ENCODE measurements around the gene PPM1J.
"Not testable (repeated sequence)": the region's sequence is repeated elsewhere in the genome, so short reads cannot be mapped to it uniquely, and the experiment has no call there.

PPM1J gene

DNA sequence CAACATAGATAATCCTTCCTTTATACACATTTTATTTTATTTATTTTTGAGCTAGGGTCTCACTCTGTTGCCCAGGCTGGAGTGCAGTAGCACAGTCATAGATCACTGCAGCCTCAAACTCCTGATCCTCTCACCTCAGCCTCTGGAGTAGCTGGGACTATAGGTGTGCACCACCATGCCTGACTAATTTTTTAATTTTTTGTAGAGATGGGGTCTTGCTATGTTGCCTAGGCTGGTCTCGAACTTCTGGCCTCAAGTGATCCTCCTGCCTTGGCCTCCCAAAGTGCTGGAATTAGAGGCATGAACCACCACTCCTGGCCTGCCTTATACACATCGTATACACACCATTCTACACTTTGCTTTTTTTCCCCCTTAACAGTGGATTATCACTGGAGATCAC is 6.2 kb upstream of the PPM1J start:
- DNase-seq: not testable (repeated sequence)

DNA sequence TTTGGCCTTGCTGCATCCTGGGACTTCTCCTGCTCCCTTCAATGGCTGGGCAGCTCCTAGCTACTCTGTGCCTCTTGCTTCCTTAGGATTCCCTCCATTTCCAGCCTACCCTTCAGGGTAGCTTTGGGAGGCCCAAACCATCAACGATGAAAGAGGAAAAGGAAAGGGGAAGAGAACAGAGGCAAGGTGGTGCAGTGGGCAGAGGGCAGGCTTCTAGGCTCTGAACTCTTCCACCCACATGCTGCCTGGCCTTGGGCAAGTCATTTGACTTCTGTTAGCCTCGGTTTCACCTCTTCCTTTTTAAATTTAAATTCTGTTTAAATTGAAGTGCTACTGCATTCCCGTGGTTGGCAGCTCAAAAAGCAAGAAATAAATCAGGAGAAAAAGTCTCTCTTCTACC is 5.7 kb upstream of the PPM1J start:
- no peak for DNase-seq

DNA sequence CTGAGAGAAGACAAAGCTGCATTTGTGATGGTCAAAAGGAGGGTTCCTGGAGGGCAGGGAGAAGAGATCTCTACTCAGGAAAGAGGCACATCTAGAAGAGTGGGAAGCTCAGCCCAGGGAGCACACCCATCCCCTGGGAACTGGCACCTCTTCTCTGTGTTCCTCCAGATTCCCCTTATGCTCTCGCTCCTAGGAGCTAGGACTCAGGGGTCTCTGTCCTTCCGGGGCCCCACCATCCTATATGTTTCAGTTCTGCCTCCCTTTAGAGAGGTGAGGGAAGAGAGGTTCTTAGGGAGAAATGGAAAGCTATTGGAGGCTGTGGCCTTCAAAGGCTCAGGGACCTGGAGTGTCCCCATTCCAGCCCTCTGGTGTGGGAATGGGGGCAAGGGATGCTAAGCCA is 4.6 kb upstream of the PPM1J start:
- no peak for DNase-seq

GRCh38 chr1:112718691-112719418 is 3.7 kb upstream of the PPM1J start:
- peak; percentile 33 for DNase-seq

- no peak for DNase-seq
These were observed 2.2 kb upstream of the PPM1J start for GRCh38 chr1:112717263-112717873.

DNA sequence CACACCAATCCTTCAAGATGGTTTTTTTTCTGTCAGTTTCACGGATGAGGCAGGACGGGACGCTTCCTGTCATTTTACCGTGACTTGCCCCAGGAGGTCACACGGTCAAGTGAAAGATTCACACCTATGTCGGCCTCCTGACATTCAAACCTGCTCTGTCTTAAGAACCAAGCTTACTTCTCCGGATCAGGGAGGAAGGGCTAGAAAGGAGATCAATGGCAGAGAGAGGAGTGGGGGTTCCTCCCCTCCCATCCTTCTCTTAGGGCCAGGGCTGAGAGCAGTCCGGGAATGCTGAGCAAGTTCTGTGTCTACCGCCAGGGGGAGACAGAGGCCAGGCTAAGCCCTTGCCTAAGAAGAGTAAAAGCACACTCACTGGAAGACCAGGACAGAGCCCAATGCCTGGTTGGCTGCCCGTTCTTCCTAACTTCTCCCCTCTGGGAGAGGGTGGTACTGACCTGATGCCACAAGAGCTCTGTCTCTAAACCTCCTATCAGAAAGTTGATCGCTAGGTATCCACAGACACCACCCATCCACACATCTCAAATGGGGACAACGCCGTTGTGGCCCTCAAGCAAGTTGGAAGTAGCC is 1.1 kb upstream of the PPM1J start:
- DNase-seq: peak; percentile 78

DNA sequence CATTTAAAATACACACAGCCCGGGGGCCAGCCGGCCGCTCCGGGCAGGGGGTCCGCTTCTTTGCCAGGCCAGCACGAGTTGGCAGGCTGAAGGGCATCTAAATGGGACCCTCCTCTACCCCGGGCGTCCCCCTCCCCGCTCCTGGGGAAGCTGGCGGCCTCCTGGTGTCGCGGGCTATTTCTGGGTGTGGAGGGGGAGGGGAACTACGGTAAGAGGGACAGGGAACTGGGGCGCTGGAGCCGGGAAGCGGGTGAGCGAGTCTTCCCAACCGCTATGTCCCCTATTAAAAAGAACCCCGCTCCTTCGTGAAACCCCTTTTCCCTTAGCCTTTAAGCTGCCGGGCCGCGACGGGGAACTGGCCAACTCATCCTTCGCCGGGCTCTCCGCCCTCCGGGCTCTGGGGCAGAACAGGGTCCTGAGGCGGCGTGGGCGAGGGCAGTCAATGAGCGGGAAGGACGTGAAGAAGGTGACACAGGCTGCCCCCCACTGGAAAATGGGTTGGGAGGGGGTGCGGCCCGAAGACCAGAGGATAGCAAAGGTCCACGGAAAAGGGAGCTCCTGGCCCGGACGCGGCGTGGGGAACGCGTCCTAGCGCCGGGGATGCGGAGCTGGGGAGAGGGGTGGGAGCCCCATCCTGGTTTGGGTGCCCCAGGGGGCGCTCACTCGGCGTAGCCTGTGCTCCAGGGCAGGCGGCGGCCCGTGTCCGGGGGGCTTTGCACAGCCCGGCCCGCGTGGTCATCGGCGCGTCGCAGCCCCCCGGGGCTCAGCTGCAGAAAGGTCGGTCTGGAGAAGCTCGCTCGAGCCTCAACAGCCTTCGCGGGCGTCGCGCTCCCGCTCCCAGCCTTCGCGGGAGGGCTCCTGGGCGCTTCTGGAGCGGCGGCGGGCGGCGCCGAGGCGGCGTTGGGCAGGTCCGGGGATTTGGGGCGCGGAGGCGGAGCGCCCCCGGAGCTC is 544 bp downstream of the PPM1J start:
- DNase-seq: no peak

- DNase-seq: no peak
These were observed 1.4 kb downstream of the PPM1J start for GRCh38 chr1:112713466-112714312.

DNA sequence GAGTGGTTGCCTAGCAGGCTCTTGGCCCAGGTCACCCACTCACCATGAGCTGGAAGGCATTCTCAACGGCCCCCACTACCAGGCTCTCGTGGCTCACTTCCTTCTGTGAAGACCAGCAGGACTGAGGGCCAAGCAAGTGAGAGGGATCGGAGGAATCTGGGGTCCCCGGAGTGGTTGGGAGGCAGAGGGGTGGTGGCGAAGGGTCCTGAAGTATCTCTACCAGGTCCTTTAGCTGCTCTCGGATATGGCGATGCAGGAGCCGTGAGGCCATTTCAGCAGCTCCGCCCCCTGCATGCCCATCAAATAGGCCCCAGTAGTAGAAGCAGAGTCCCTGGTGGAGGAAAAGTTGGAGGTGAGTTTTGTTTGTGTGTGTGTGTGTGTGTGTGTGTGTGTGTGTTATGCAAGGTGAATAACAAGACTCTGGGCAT is 2.4 kb downstream of the PPM1J start:
- DNase-seq: no peak

GRCh38 chr1:112712191-112712590 is 2.9 kb downstream of the PPM1J start:
- DNase-seq: no peak

- DNase-seq: no peak
These were observed 3.5 kb downstream of the PPM1J start for GRCh38 chr1:112711670-112712069.

DNA sequence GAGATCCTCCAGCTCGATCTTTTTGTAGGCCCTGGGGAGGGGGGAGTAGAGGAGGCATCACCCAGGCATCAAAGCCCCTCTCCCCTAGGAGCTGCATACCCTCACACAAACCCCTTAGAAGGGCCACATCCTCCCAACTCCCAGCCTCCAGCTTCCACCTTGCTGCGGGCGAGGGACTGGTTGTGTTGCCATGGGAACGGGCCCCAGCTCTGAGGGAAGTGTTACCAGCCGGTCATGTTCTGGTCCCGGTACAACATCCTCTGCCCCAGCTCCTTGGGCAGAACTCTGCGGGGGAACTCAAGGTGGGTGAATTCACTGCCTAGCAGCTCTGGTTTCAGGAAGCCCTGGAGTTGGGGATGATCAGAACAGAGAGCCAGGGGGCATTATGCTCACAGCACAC is 4.1 kb downstream of the PPM1J start:
- no peak for DNase-seq

DNA sequence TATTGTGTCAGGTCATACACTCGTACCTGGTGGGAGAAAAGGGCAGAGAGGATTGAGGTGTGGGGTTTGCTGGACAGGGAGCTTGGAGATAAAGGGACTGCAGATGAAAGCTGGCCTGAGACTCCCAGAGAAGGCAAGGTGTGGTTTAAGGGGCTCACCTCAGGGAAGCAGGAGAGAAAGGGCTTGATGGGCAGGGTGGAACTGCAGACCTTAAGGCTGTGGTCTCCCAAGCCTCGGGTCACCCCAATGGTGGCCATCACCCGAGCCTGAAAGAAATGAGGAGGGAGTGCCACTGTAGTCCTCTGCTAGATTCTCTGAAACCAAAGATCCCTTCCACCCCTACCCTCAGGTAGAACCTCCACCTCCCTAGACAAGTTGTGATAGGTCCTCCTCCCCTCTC is 4.5 kb downstream of the PPM1J start:
- no peak for DNase-seq

GRCh38 chr1:112710159-112710558 is 5.0 kb downstream of the PPM1J start:
- DNase-seq: no peak

- no peak for DNase-seq
These were observed 6.6 kb downstream of the PPM1J start for GRCh38 chr1:112708489-112708888.

DNA sequence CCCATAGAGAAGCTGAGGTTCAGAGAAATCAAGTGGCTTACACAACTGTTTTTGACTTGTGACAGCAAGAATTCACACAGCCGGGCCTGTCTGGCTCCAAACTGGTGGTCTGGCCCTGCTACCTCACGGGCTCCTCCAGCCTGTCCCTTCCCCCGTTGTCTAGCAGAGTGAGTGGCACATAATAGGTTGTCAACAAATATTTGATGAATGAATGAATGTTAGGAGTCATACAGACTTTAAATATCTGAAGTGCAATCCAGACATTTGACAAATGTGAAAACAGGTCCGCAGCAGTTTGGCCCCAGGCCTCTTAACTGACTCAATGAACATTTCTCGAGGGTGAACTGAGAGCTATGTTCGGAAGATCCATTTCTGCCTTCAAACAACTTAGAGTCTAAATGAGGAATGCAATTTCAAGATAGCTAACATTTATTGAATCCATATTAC is 7.1 kb downstream of the PPM1J start:
- no peak for DNase-seq

DNA sequence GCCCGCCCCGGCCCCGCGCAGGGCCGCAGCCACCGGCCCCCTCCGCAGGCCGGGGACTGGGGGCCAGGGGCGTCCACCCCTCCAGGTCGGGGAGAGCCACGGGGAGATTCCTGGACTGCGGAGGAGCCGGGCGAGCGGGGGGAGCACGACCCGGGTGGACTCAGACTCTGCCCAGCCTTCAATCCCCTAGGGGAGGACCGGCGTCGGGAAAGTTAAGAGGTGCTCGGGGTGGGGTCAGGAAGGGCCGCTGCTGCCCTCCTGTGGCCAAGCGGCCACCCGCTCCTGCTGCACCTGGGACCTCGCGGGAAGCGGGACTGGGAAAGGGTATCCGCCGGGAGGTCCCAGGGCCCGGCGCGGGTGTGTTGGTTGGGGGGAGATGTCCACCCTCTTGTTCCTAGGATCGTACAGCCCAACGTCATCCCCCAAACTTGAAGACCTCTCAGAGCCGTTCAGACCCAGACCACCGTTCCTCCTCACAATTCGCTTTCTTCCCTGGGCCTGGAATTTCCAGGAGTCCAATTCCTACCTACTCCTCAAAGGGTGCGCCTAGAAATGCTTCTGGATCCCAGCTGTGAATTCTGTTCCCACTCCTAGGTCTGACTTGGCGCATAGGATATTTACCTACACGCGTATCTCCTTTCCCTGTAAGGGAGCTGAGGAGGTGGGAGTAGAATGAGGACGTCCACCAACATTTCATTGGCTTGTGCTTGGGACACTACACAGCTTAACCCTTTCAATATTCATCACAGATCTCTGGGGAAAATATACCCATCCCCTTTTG is 7.7 kb downstream of the PPM1J start:
- peak; percentile 71 for DNase-seq

- peak; percentile 42 for DNase-seq
These were observed 8.5 kb downstream of the PPM1J start, which contains the start of gene RHOC for GRCh38 chr1:112706505-112707220. TSS of gene RHOC (minus strand) at chr1:112707127. CDS start at chr1:112703799, 3,328 bp downstream.

DNA sequence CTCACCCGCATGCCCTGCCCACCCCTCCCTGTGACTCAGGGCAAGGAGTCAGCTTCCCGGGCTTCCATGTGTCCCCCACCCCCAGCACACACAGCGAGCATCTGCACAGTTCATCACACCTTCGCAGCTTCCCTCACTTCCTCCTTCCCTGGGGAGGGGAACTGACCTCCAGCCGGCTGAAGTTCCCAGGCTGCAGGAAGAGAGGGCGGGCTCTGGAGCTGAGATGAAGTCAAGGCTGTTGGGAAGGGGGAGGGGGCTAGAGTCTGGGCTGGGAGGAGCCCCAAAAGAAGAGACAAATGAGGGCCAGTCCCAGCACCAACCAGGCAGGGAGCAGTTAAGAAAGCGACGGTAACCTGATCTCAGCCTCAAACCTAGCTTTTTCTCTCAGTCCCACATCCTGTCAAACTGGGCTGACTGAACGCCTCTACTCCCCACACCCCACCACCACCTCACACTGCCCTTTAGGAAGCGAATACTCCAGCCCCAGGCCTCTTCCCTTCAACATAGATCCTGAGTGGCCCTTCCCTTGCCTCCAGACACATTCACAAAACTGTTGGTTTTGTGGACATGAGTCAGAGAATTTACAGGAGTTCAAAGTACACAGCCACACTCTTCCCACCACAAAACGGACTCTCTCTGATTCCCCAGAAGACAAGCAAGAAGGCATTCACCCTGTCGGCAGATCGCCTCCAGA is 10.1 kb downstream of the PPM1J start:
- DNase-seq: peak; percentile 80

DNA sequence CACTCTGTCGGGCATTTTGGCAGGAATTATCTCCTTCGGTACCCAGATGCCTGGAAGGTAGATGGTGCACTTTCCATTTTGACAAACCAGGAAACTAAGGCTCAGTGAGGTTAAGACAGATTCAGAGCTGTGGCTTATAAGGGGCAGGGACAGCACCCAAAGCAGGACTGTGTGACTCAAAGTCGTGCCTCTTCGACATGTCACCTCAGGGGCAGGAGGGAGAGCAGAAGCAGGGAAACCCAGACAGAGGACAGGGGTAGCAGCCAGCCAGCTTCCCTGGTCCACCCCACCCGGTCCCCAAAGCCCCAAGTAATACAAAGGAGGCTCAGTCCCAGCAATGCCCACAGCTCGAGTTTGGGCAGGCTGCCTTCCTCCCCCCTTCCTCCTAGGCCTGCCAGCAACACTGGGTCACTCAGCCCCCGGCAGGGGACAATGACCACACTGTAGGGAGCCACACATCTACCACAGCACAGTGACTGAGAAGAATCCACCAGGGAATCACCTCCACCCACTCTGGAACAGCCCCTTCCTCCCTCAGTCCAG is 10.7 kb downstream of the PPM1J start:
- DNase-seq: no peak

Data from NCI-H446 treated with DMSO at 0.1 percent for 48 hours (cell line).